ENCODE data around the gene AQP10. TPM values are rescaled to one million over a fixed set of nuclear protein-coding genes. Genes with fewer than 3 reads are reported as not detected.
"Not testable (repeated sequence)": the region's sequence is repeated elsewhere in the genome, so short reads cannot be mapped to it uniquely, and the experiment has no call there.

AQP10 gene
- total and polyA plus RNA-seq, 9 of the 15 experiments (the other 6 are each of a cell fraction or from before 2014, with no cell fraction given), result 0.37 to 9.7 (median 1.9) TPM

- TF ChIP-seq PRMT5 (CRISPR knock-in tag; IDR thresholded peaks at IDR 0.05), result no peak
- TF ChIP-seq, protein P1, sequence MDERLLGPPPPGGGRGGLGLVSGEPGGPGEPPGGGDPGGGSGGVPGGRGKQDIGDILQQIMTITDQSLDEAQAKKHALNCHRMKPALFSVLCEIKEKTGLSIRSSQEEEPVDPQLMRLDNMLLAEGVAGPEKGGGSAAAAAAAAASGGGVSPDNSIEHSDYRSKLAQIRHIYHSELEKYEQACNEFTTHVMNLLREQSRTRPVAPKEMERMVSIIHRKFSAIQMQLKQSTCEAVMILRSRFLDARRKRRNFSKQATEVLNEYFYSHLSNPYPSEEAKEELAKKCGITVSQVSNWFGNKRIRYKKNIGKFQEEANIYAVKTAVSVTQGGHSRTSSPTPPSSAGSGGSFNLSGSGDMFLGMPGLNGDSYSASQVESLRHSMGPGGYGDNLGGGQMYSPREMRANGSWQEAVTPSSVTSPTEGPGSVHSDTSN (CRISPR knock-in tag; IDR thresholded peaks at IDR 0.05; ENCODE audit: low read depth), result no peak
- TF ChIP-seq, protein P1 (tag; conservative IDR thresholded peaks at IDR 0.05; ENCODE audit: low read depth), result peak; percentile 81
- TF ChIP-seq GMEB1 (CRISPR knock-in tag; IDR thresholded peaks at IDR 0.05), result no peak
- TF ChIP-seq MAFF (IDR thresholded peaks at IDR 0.05; ENCODE audit: low read length), result no peak
- TF ChIP-seq TFE3 (CRISPR knock-in tag; IDR thresholded peaks at IDR 0.05), result no peak
These were observed 18.0 kb downstream of the AQP10 start (continued) for GRCh38 chr1:154338875-154339274.

- BruUV-seq (replicated peaks); in situ Hi-C loops (cut with MboI); H3K27me3 ChIP-seq (ENCODE audit: control insufficient read depth in 2 of 2, insufficient read depth in 2 of 2, low read length in 2 of 2); H2AFZ ChIP-seq (ENCODE audit: low read depth, low read length); H3K9me1 ChIP-seq (ENCODE audit: control insufficient read depth, insufficient read depth, low read length); H3K79me2 ChIP-seq (ENCODE audit: control insufficient read depth, insufficient read depth, low read length); H4K20me1 ChIP-seq (replicated peaks; ENCODE audit: control insufficient read depth, insufficient read depth, low read length); H3K27ac ChIP-seq (ENCODE audit: extremely low read depth, low read depth, low read length); H3K4me3 ChIP-seq; ATAC-seq; H3K9me3 ChIP-seq (replicated peaks; ENCODE audit: control insufficient read depth, insufficient read depth, low read depth, low read length); CTCF ChIA-PET (ENCODE audit: low intra/inter-chr PET ratio); intact Hi-C loops (cut with micrococcal nuclease); DNase-seq (ENCODE audit: extremely low read depth in 1 of 4, low spot score in 3 of 4); H3K9ac ChIP-seq (ENCODE audit: insufficient read depth in 1 of 2, low read depth in 2 of 2, low read length in 2 of 2); FAIRE-seq; H3K4me2 ChIP-seq (ENCODE audit: insufficient read depth, low read length): not testable (repeated sequence)
- H3K4me1 ChIP-seq (replicated peaks in 1 of 2; ENCODE audit: control insufficient read depth in 2 of 2, insufficient read depth in 2 of 2, low read length in 2 of 2), result peaks cover 5 to 14% of the 10 kb centered on the region in 2 experiments
- WGBS (ENCODE audit: insufficient coverage, low coverage, missing lambda C conversion rate), result 90% methylated on average over 9 of the region's 9 CpGs
- POLR2A ChIA-PET, result interaction anchor here (0.6 to 1.0 kb wide), 2 partner anchors 50 to 392 kb away, joined by 3 read pairs; no protein-coding TSS in a partner anchor
- H3K36me3 ChIP-seq (ENCODE audit: control insufficient read depth, insufficient read depth, low read length), result peaks cover 84% of the 10 kb centered on the region
These were observed 20.5 kb downstream of the AQP10 start for GRCh38 chr1:154341366-154341765.
